Natural killer cell treated with Interleukin-12 subunit alpha and Interleukin-12 subunit beta and Interleukin-15 and Interleukin-18, amount 100 ng/mL, for 72 hours (primary cell): ENCODE results near the gene NPY2R. TPM values are rescaled to one million over a fixed set of nuclear protein-coding genes. Genes with fewer than 3 reads are reported as not detected.

Experiments
- total RNA-seq, 2 donors: library from RNA; stranded (reverse); gene quantifications; one replicate each; pipeline ENCODE4 v1.2.3, GENCODE V29; 2022

The NPY2R gene
- total RNA-seq, 2 donors from 2014 or later, result not detected

Other genes starting within 250 kb of the NPY2R start
- 1 to 10 TPM; 5.9 to 9.4 TPM for gene MAP9, start 168.3 kb downstream of the NPY2R start, total RNA-seq